NOMO-1 treated with dmso at 0.1 percent for 144 hours (cell line): ENCODE data around the gene ELOVL6.
"Not testable (repeated sequence)": the region's sequence is repeated elsewhere in the genome, so short reads cannot be mapped to it uniquely, and the experiment has no call there.

Experiments
- DNase-seq: peaks from one replicate; lab custom pipeline; 2025; ENCODE audit not compliant: unreplicated experiment; lab: John Stamatoyannopoulos, UW

ELOVL6 gene

GRCh38 chr4:110078148-110078547, 120.3 kb downstream of the ELOVL6 start:
- not testable (repeated sequence) for DNase-seq

GRCh38 chr4:110076828-110077227, 121.6 kb downstream of the ELOVL6 start:
- DNase-seq, result not testable (repeated sequence)

- no peak for DNase-seq
Observed at GRCh38 chr4:110075891-110076290, 122.5 kb downstream of the ELOVL6 start.

GRCh38 chr4:110075083-110075738, 123.2 kb downstream of the ELOVL6 start:
- DNase-seq, result no peak

- no peak for DNase-seq
Observed at GRCh38 chr4:110074570-110074969, 123.8 kb downstream of the ELOVL6 start.

GRCh38 chr4:110073053-110073845, 125.2 kb downstream of the ELOVL6 start:
- no peak for DNase-seq

- no peak for DNase-seq
Observed at GRCh38 chr4:110071466-110071865, 126.9 kb downstream of the ELOVL6 start.

- DNase-seq, result no peak
Observed at GRCh38 chr4:110068248-110068647, 130.2 kb downstream of the ELOVL6 start.

GRCh38 chr4:110064934-110065333, 133.5 kb downstream of the ELOVL6 start:
- DNase-seq, result no peak

GRCh38 chr4:110064295-110064694, 134.1 kb downstream of the ELOVL6 start:
- DNase-seq, result no peak

GRCh38 chr4:110062166-110062565, 136.2 kb downstream of the ELOVL6 start:
- no peak for DNase-seq

GRCh38 chr4:110061076-110061475, 137.3 kb downstream of the ELOVL6 start:
- DNase-seq, result no peak

- DNase-seq, result no peak
Observed at GRCh38 chr4:110059556-110060191, 138.7 kb downstream of the ELOVL6 start.

GRCh38 chr4:110058677-110059076, 139.7 kb downstream of the ELOVL6 start:
- DNase-seq, result no peak

- DNase-seq, result no peak
Observed at GRCh38 chr4:110055158-110055768, 143.2 kb downstream of the ELOVL6 start.

GRCh38 chr4:110049951-110050925, 148.2 kb downstream of the ELOVL6 start:
- no peak for DNase-seq

GRCh38 chr4:110046588-110047049, 151.8 kb downstream of the ELOVL6 start:
- DNase-seq, result no peak

GRCh38 chr4:110042545-110043517, 155.6 kb downstream of the ELOVL6 start:
- DNase-seq, result no peak

GRCh38 chr4:110041735-110042134, 156.7 kb downstream of the ELOVL6 start:
- DNase-seq, result no peak
